DND-41 (cell line): ENCODE results near the gene SHISA3.

Experiments used
- CTCF ChIP-seq: IDR thresholded peaks from 2 replicates; pipeline ENCODE4 v1.5.1; 2012; ENCODE audit warnings: borderline replicate concordance, low read length, moderate library complexity, mild to moderate bottlenecking; ENCODE audit not compliant: poor library complexity, severe bottlenecking; ENCODE audit errors: extremely low read depth
- EZH2 ChIP-seq: IDR thresholded peaks from 3 replicates; pipeline ENCODE4 v1.6.1; 2012; ENCODE audit warnings: borderline replicate concordance, low read depth, mild to moderate bottlenecking, moderate library complexity, low read length, inconsistent platforms; ENCODE audit not compliant: severe bottlenecking

GRCh38 chr4:42415281-42415680 is 18.0 kb downstream of the SHISA3 start:
- TF ChIP-seq CTCF (no peak), EZH2 (no peak)
